NB4 (cell line): ENCODE data around the gene SPG21.
"Not testable (repeated sequence)": the region's sequence is repeated elsewhere in the genome, so short reads cannot be mapped to it uniquely, and the experiment has no call there.

Experiments used
- DNase-seq: peaks from one replicate; pipeline ENCODE4 v3.0.0; 2010; ENCODE audit warnings: low read depth
- H3K4me3 ChIP-seq: one replicate; pipeline ENCODE4 v1.5.1; 2011; ENCODE audit warnings: mild to moderate bottlenecking, low read depth, low read length, moderate library complexity
- MYC ChIP-seq: IDR thresholded peaks from 2 replicates; pipeline ENCODE4 v1.6.1; 2011; ENCODE audit warnings: low read depth, low read length
- POLR2A ChIP-seq: IDR thresholded peaks from 2 replicates; pipeline ENCODE4 v1.6.1; 2011; ENCODE audit warnings: mild to moderate bottlenecking; ENCODE audit not compliant: insufficient read length; ENCODE audit errors: extremely low read depth
- TF ChIP-seq, protein P1 (sequence below): IDR thresholded peaks from 2 replicates; pipeline ENCODE4 v1.6.1; 2011; ENCODE audit warnings: low read depth, low read length
- TF ChIP-seq, protein P2 (sequence below): IDR thresholded peaks from one replicate; pipeline ENCODE4 v1.5.1; 2012; ENCODE audit warnings: low read depth, low read length

Gene SPG21

DNA sequence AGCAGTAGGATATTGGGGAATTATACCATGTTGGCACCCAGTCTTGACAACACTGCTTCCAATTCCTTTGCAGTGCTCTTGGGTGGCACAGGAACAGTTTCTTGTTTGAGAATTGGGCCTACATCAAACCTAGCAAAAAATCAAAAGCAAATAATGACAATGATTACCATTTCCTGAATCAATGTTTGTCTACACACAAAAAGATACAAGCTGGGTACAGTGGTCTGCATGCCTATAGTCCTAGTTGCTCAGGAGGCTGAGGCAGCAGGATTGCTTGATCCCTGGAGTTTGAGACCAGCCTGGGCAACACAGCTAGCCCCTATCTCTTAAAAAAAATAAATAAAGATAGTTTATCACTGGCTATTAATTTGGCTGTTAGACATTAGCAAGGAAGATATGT is 31.8 kb upstream of the SPG21 start:
- TF ChIP-seq, protein P1, sequence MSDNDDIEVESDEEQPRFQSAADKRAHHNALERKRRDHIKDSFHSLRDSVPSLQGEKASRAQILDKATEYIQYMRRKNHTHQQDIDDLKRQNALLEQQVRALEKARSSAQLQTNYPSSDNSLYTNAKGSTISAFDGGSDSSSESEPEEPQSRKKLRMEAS = no peak
- TF ChIP-seq POLR2A (no peak), MYC (no peak)
- TF ChIP-seq, protein P2, sequence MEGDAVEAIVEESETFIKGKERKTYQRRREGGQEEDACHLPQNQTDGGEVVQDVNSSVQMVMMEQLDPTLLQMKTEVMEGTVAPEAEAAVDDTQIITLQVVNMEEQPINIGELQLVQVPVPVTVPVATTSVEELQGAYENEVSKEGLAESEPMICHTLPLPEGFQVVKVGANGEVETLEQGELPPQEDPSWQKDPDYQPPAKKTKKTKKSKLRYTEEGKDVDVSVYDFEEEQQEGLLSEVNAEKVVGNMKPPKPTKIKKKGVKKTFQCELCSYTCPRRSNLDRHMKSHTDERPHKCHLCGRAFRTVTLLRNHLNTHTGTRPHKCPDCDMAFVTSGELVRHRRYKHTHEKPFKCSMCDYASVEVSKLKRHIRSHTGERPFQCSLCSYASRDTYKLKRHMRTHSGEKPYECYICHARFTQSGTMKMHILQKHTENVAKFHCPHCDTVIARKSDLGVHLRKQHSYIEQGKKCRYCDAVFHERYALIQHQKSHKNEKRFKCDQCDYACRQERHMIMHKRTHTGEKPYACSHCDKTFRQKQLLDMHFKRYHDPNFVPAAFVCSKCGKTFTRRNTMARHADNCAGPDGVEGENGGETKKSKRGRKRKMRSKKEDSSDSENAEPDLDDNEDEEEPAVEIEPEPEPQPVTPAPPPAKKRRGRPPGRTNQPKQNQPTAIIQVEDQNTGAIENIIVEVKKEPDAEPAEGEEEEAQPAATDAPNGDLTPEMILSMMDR = no peak
- H3K4me3 ChIP-seq = no peak overlapping the region
- DNase-seq = no peak

DNA sequence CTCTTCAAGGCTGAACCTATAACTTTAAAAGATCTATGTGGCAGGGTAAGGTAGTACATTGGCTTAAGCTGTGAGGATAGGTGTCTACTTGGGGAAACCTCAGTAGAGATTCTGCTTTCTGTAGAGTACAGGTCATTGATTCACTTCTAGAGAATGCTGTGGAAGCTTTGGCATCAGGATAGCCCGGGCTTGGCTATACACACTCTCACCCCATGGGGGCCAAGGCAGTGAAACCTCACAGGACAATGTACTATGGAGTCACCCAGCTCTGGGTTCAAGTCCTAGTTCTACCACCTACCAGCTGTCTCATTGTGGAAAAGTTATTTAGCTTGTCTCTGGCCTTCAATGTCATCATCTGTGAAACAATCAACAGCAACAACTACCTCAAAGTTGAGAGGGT is 30.7 kb upstream of the SPG21 start:
- no peak overlapping the region for H3K4me3 ChIP-seq
- no peak for TF ChIP-seq POLR2A
- TF ChIP-seq, protein P1 = no peak
- no peak for TF ChIP-seq MYC
- DNase-seq = no peak

DNA sequence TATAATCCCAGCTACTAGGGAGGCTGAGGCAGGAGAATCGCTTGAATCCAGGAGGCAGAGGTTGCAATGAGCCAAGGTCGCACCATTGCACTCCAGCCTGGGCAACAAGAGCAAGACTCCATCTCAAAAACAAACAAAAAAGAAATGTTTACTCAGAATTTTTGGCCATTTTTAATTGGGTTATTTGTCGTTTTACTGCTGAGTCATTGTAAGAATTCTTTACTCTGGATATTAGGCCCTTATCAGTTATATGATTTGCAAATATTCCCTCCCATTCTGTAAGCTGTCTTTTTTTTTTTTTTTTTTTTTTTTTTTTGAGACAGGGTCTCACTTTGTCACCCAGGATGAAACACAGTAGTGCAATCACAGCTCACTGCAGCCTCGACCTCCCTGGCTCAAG is 21.5 kb upstream of the SPG21 start:
- not testable (repeated sequence) for DNase-seq, H3K4me3 ChIP-seq

DNA sequence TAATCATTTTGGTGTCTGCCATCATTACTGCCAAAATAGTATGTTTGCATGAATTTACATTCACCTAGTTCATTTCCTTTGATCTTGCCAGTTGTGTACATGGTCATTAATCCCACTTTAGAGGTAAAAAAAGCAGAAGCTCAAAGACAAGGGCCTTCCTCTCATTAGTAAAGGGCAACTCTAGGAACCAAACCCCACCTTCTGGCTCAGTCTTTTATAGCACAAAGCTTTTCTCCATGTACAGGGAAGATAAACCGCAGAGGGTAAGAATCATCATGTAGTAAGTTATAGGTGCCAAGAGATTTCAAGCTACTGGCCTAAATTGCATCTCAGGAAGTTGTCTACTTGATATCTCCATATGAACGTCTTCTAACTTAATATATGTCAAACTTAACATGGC is 19.3 kb upstream of the SPG21 start:
- H3K4me3 ChIP-seq = no peak overlapping the region

DNA sequence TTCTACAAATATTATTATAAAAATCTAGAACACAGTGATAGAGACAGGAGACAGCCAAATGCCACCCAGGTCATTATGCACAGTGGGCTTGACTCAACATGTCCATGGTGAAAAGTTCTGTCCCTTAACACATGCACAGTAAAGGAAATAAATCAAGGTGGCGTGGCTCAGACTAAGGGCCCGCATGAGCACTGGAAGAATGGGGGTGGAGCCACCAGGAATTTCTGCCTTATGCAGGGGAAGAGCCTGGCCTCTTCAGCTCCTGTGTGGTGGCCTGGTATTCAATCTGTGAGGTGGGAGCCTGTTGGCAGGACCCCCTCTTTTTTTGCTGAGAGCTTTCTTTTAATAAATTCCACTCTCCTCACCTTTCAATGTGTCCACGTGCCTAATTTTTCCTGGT is 17.2 kb upstream of the SPG21 start:
- no peak overlapping the region for H3K4me3 ChIP-seq

More for the DNA sequence above, 19.3 kb upstream of the SPG21 start:
- DNase-seq = peak; percentile 49
- TF ChIP-seq POLR2A (no peak), MYC (no peak)
- TF ChIP-seq, protein P1 = no peak
- TF ChIP-seq, protein P2 = peak; percentile 27

DNA sequence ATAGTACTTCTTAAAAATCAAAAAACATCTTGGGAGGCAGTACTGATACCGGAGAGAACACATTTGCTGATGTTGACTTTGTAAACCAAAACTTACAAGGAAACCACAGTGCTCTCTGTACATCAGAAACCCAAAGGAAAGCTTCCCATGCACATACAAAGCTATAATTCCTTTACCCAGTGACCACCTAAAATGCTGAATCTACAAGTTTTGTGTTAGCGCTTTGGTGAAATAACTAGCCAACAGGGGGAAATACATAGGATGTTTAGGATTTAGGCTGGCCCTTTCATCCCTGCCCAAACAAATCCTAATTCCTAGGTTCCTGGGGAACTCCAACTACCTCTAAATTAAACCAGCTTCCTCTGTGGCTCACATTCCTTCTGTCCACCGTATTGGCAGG is 15.3 kb upstream of the SPG21 start:
- H3K4me3 ChIP-seq = no peak overlapping the region
- no peak for DNase-seq
- TF ChIP-seq, protein P1 = no peak
- TF ChIP-seq, protein P2 = no peak
- no peak for TF ChIP-seq POLR2A
- no peak for TF ChIP-seq MYC

More for the DNA sequence above, 17.2 kb upstream of the SPG21 start:
- no peak for DNase-seq
- TF ChIP-seq, protein P2 = no peak
- TF ChIP-seq POLR2A (no peak), MYC (no peak)
- TF ChIP-seq, protein P1 = no peak

DNA sequence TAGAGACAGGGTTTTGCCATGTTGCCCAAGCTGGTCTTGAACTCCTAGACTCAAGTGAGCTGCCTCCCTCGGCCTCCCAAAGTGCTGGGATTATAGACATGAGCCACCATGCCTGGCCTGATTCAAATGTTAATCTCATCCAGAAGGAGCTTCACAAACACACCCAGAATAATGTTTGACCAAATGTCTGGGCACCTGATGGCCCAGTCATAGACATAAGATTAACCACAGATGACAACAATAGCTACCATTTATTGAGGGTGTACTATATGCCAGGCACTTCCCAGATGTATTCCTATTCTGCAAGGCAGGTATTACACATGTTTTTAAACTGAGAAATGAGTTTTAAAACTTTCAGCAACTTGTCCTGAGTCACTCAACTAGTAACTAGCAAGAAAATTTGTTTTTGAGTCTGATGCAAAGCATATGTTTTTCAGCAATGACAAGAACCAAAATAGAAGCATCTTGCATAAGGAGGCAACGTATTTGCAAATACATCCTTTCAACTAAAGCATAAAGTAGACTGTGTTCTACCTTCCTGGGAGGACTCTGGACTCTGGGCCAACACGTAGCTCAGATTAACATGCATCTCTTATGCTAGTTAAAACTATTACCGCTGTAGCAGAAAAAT is 8.1 kb upstream of the SPG21 start:
- DNase-seq = no peak
- TF ChIP-seq, protein P2 = no peak
- TF ChIP-seq, protein P1 = no peak
- TF ChIP-seq MYC = no peak
- TF ChIP-seq POLR2A = no peak
- H3K4me3 ChIP-seq = no peak overlapping the region
